Chondrocyte (in vitro differentiated cells): Measurements from ENCODE around the gene AMN1. TPM values are rescaled to one million over a fixed set of nuclear protein-coding genes. Genes with fewer than 3 reads are reported as not detected.
"Not testable (repeated sequence)": the region's sequence is repeated elsewhere in the genome, so short reads cannot be mapped to it uniquely, and the experiment has no call there.

Source experiments
- DNase-seq: peaks from one replicate; pipeline ENCODE4 v3.0.0; 2021; ENCODE audit warnings: mixed read lengths, low spot score
- H3K27ac Mint-ChIP-seq: one replicate; pipeline ENCODE4 v1.8.0; 2021; ENCODE audit warnings: mild to moderate bottlenecking, moderate library complexity, mixed read lengths; ENCODE audit not compliant: unreplicated experiment
- H3K27me3 Mint-ChIP-seq: 2 replicates; pipeline ENCODE4 v1.8.0; 2021; ENCODE audit warnings: low read depth, mixed read lengths
- H3K36me3 Mint-ChIP-seq: 2 replicates; pipeline ENCODE4 v1.8.0; 2021; ENCODE audit warnings: low read depth, mixed read lengths
- H3K4me1 Mint-ChIP-seq: 2 replicates; pipeline ENCODE4 v1.8.0; 2021; ENCODE audit warnings: low read depth, mild to moderate bottlenecking, mixed read lengths
- H3K4me3 Mint-ChIP-seq: one replicate; pipeline ENCODE4 v1.8.0; 2021; ENCODE audit warnings: mild to moderate bottlenecking, moderate library complexity, mixed read lengths; ENCODE audit not compliant: unreplicated experiment
- H3K9me3 Mint-ChIP-seq: 2 replicates; pipeline ENCODE4 v1.8.0; 2021; ENCODE audit warnings: low read depth, mixed read lengths
- CTCF ChIP-seq: fragments of 200-600 bp; sonication (generic); IDR thresholded peaks from 2 replicates; pipeline ENCODE4 v1.5.0; 2021; ENCODE audit warnings: antibody characterized with exemption, mild to moderate bottlenecking, moderate library complexity
- total RNA-seq: library from RNA; stranded (reverse); gene quantifications from 3 replicates; pipeline ENCODE4 v1.2.1, GENCODE V29; 2021

Gene AMN1
- total RNA-seq, 1 donor from 2014 or later, result 6.6 TPM

GRCh38 chr12:31712877-31713276 lies 15.9 kb downstream of the AMN1 start:
- TF ChIP-seq CTCF, result no peak
- Mint-ChIP-seq H3K36me3 (peaks cover 4% of the 10 kb centered on the region), H3K4me3 (no peak overlapping the region), H3K4me1 (no peaks in the 10 kb centered on the region), H3K27ac (no peak overlapping the region), H3K27me3 (no peaks in the 10 kb centered on the region), H3K9me3 (peaks cover 15% of the 10 kb centered on the region)
- no peak for DNase-seq

GRCh38 chr12:31710021-31710818 lies 18.6 kb downstream of the AMN1 start:
- H3K4me3 Mint-ChIP-seq, result no peak overlapping the region
- no peak for DNase-seq
- H3K4me1 Mint-ChIP-seq, result no peaks in the 10 kb centered on the region
- H3K9me3 Mint-ChIP-seq, result peaks cover 14% of the 10 kb centered on the region
- H3K36me3 Mint-ChIP-seq, result peaks cover 6% of the 10 kb centered on the region
- no peak for TF ChIP-seq CTCF
- H3K27ac Mint-ChIP-seq, result no peak overlapping the region
- H3K27me3 Mint-ChIP-seq, result no peaks in the 10 kb centered on the region

- not testable (repeated sequence) for H3K27ac Mint-ChIP-seq, DNase-seq, H3K27me3 Mint-ChIP-seq, H3K36me3 Mint-ChIP-seq, H3K4me3 Mint-ChIP-seq, H3K4me1 Mint-ChIP-seq
- peaks cover 14% of the 10 kb centered on the region for H3K9me3 Mint-ChIP-seq
These were observed 20.7 kb downstream of the AMN1 start for GRCh38 chr12:31708118-31708517.

GRCh38 chr12:31705621-31706020 lies 23.2 kb downstream of the AMN1 start:
- Mint-ChIP-seq H3K4me1 (no peaks in the 10 kb centered on the region), H3K4me3 (no peak overlapping the region), H3K36me3 (peaks cover 6% of the 10 kb centered on the region), H3K9me3 (peaks cover 14% of the 10 kb centered on the region), H3K27me3 (no peaks in the 10 kb centered on the region), H3K27ac (no peak overlapping the region)
- no peak for TF ChIP-seq CTCF
- DNase-seq, result no peak

GRCh38 chr12:31702047-31702446 lies 26.8 kb downstream of the AMN1 start:
- Mint-ChIP-seq H3K27me3 (no peaks in the 10 kb centered on the region), H3K9me3 (no peaks in the 10 kb centered on the region), H3K4me1 (no peaks in the 10 kb centered on the region), H3K27ac (no peak overlapping the region), H3K36me3 (peaks cover 5% of the 10 kb centered on the region), H3K4me3 (no peak overlapping the region)
- TF ChIP-seq CTCF, result no peak
- no peak for DNase-seq

- H3K9me3 Mint-ChIP-seq, H3K27ac Mint-ChIP-seq, DNase-seq, H3K4me1 Mint-ChIP-seq, H3K4me3 Mint-ChIP-seq, H3K27me3 Mint-ChIP-seq: not testable (repeated sequence)
- H3K36me3 Mint-ChIP-seq, result peaks cover 11% of the 10 kb centered on the region
These were observed 38.9 kb downstream of the AMN1 start for GRCh38 chr12:31689921-31690320.
